GM12864 (cell line): ENCODE results near the gene GMPPA.

Experiments used
- DNase-seq: peaks from one replicate; pipeline ENCODE4 v3.0.0-alpha.2; 2011; ENCODE audit warnings: low read depth
- H3K4me3 ChIP-seq: 2 replicates; pipeline ENCODE4 v1.5.1; 2011; ENCODE audit warnings: mild to moderate bottlenecking, low read depth, low read length, control low read depth
- TF ChIP-seq, protein P1 (sequence below): IDR thresholded peaks from 2 replicates; pipeline ENCODE4 v1.5.1; 2011; ENCODE audit warnings: low read depth, mild to moderate bottlenecking, moderate library complexity, low read length, control low read depth, inconsistent platforms; ENCODE audit errors: missing control alignments

The GMPPA gene

DNA sequence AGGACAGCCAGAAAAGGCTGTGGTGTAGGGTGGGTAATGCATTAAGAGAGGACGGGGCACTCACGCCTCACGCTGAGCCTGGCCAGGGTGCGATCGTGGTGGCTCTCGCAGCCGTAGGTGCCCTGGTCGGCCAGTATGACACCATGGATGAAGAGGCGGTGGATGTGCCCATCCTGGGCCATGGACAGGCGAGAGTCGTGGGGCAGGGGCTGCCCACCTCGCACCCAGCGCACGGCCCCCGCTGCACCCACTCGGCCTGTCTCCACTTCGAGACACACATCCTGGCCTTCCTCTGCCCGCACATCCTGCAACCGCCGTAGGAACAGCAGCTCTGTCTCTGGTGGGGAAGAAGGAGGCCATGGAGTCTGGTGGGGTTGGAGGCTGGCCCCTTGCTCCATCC is 57.3 kb downstream of the GMPPA start:
- TF ChIP-seq, protein P1, sequence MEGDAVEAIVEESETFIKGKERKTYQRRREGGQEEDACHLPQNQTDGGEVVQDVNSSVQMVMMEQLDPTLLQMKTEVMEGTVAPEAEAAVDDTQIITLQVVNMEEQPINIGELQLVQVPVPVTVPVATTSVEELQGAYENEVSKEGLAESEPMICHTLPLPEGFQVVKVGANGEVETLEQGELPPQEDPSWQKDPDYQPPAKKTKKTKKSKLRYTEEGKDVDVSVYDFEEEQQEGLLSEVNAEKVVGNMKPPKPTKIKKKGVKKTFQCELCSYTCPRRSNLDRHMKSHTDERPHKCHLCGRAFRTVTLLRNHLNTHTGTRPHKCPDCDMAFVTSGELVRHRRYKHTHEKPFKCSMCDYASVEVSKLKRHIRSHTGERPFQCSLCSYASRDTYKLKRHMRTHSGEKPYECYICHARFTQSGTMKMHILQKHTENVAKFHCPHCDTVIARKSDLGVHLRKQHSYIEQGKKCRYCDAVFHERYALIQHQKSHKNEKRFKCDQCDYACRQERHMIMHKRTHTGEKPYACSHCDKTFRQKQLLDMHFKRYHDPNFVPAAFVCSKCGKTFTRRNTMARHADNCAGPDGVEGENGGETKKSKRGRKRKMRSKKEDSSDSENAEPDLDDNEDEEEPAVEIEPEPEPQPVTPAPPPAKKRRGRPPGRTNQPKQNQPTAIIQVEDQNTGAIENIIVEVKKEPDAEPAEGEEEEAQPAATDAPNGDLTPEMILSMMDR, result no peak
- no peak for DNase-seq
- H3K4me3 ChIP-seq, result no peak overlapping the region

DNA sequence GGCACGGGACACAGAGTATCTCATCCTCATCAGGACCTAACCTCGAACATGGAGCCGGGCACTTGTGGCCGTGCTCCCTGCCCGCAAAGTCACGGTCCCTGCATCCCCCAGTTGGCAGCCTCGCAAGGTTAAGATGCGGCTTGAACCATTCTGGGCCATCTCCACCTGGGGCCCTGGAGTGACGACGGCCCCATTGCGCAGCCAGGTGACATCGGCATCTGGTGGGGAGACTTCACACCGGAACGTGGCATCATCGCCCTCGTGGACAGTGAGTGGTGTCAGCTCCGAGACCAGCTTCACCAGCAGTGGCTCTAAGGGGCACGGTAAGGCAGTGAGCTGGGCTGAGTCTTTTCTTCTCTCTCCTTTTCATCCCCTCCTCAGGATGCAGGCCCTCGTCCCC is 57.7 kb downstream of the GMPPA start:
- DNase-seq, result no peak
- H3K4me3 ChIP-seq, result no peak overlapping the region
- TF ChIP-seq, protein P1, result no peak
